Measurements from ENCODE around the gene TSPAN18.

TSPAN18 gene

GRCh38 chr11:44738791-44739190 is 12.0 kb downstream of the TSPAN18 start:
- DNase-seq = no peak

GRCh38 chr11:44740967-44741366 is 14.2 kb downstream of the TSPAN18 start:
- DNase-seq = no peak

- no peak for DNase-seq
Observed at GRCh38 chr11:44741976-44742375, 15.2 kb downstream of the TSPAN18 start.

- no peak for DNase-seq
Observed at GRCh38 chr11:44742508-44743246, 15.9 kb downstream of the TSPAN18 start.

GRCh38 chr11:44743326-44743725 is 16.6 kb downstream of the TSPAN18 start:
- DNase-seq = no peak

- DNase-seq = peak; percentile 52
Observed at GRCh38 chr11:44743959-44744557, 17.3 kb downstream of the TSPAN18 start.

- DNase-seq = no peak
Observed at GRCh38 chr11:44746894-44747293, 20.1 kb downstream of the TSPAN18 start.

GRCh38 chr11:44747316-44747715 is 20.6 kb downstream of the TSPAN18 start:
- DNase-seq = no peak

GRCh38 chr11:44747836-44748235 is 21.1 kb downstream of the TSPAN18 start:
- DNase-seq = no peak

- DNase-seq = no peak
Observed at GRCh38 chr11:44748606-44749005, 21.8 kb downstream of the TSPAN18 start.

- DNase-seq = no peak
Observed at GRCh38 chr11:44749189-44749588, 22.4 kb downstream of the TSPAN18 start.

GRCh38 chr11:44750551-44751465 is 24.0 kb downstream of the TSPAN18 start:
- peak; percentile 50 for DNase-seq

GRCh38 chr11:44752300-44752699 is 25.5 kb downstream of the TSPAN18 start:
- no peak for DNase-seq

GRCh38 chr11:44752713-44753112 is 26.0 kb downstream of the TSPAN18 start:
- DNase-seq = no peak

- peak; percentile 43 for DNase-seq
Observed at GRCh38 chr11:44753961-44754645, 27.3 kb downstream of the TSPAN18 start.

- DNase-seq = peak; percentile 44
Observed at GRCh38 chr11:44754876-44755555, 28.3 kb downstream of the TSPAN18 start.

- DNase-seq = peak; percentile 51
Observed at GRCh38 chr11:44755556-44756523, 29.1 kb downstream of the TSPAN18 start.

GRCh38 chr11:44758983-44759382 is 32.2 kb downstream of the TSPAN18 start:
- DNase-seq = peak; percentile 48

GRCh38 chr11:44759743-44760476 is 33.1 kb downstream of the TSPAN18 start:
- peak; percentile 34 for DNase-seq

GRCh38 chr11:44760477-44760872 is 33.7 kb downstream of the TSPAN18 start:
- peak; percentile 31 for DNase-seq

Measured in right forelimb (tissue), 1 donor.